Activated T-helper 1 cell treated with anti-CD3 and anti-CD28 coated beads, Interleukin-2, amount 50 U/mL, for 16 hours (primary cell): ENCODE results near the gene WNT5B.
"Not testable (repeated sequence)": the region's sequence is repeated elsewhere in the genome, so short reads cannot be mapped to it uniquely, and the experiment has no call there.

Source experiments
- DNase-seq, 2 donors: peaks; one replicate each; pipeline ENCODE4 v3.0.0-alpha.2; 2020; ENCODE audit warnings: low read depth in 1 of 2, low spot score in 1 of 2

Gene WNT5B

GRCh38 chr12:1595690-1596347, 33.2 kb upstream of the WNT5B start:
- no peak for DNase-seq

GRCh38 chr12:1598757-1599156, 30.3 kb upstream of the WNT5B start:
- DNase-seq, result no peak

- not testable (repeated sequence) for DNase-seq
These were observed 26.3 kb upstream of the WNT5B start for GRCh38 chr12:1602706-1603105.

- no peak for DNase-seq
These were observed 25.6 kb upstream of the WNT5B start for GRCh38 chr12:1603269-1603993.

GRCh38 chr12:1604464-1604863, 24.6 kb upstream of the WNT5B start:
- no peak for DNase-seq

GRCh38 chr12:1605129-1606020, 23.7 kb upstream of the WNT5B start:
- no peak for DNase-seq

- peak; percentile 31 to 44 for DNase-seq
These were observed 22.9 kb upstream of the WNT5B start for GRCh38 chr12:1606021-1606622.

GRCh38 chr12:1607940-1608712, 20.9 kb upstream of the WNT5B start:
- no peak for DNase-seq

GRCh38 chr12:1608713-1609119, 20.3 kb upstream of the WNT5B start:
- DNase-seq, result no peak

GRCh38 chr12:1610072-1610643, 18.9 kb upstream of the WNT5B start:
- no peak for DNase-seq

- no peak for DNase-seq
These were observed 17.0 kb upstream of the WNT5B start for GRCh38 chr12:1611803-1612572.

GRCh38 chr12:1613860-1614259, 15.2 kb upstream of the WNT5B start:
- no peak for DNase-seq

GRCh38 chr12:1614360-1614759, 14.7 kb upstream of the WNT5B start:
- DNase-seq, result no peak

GRCh38 chr12:1616233-1617066, 12.6 kb upstream of the WNT5B start:
- no peak for DNase-seq

- no peak for DNase-seq
These were observed 10.5 kb upstream of the WNT5B start for GRCh38 chr12:1618489-1618888.

- DNase-seq, result no peak
These were observed 9.9 kb upstream of the WNT5B start for GRCh38 chr12:1619159-1619558.

GRCh38 chr12:1619587-1619986, 9.4 kb upstream of the WNT5B start:
- DNase-seq, result no peak

GRCh38 chr12:1620092-1620491, 8.9 kb upstream of the WNT5B start:
- no peak for DNase-seq

- DNase-seq, result no peak
These were observed 6.6 kb upstream of the WNT5B start for GRCh38 chr12:1622406-1622805.
